ENCODE measurements around the gene MAT2A.

GRCh38 chr2:85580206-85580605 lies 41.2 kb downstream of the MAT2A start:
- TF ChIP-seq, protein P1, sequence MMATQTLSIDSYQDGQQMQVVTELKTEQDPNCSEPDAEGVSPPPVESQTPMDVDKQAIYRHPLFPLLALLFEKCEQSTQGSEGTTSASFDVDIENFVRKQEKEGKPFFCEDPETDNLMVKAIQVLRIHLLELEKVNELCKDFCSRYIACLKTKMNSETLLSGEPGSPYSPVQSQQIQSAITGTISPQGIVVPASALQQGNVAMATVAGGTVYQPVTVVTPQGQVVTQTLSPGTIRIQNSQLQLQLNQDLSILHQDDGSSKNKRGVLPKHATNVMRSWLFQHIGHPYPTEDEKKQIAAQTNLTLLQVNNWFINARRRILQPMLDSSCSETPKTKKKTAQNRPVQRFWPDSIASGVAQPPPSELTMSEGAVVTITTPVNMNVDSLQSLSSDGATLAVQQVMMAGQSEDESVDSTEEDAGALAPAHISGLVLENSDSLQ (IDR thresholded peaks at IDR 0.05), result no peak
- TF ChIP-seq SP1 (IDR thresholded peaks at IDR 0.05; ENCODE audit: low read depth, low read length) (no peak), TCF3 (IDR thresholded peaks at IDR 0.05; ENCODE audit: borderline replicate concordance, insufficient read depth, low read depth, low read length) (no peak), WRNIP1 (IDR thresholded peaks at IDR 0.05; ENCODE audit: borderline replicate concordance, low read depth, low read length) (no peak)
- TF ChIP-seq, protein P2, sequence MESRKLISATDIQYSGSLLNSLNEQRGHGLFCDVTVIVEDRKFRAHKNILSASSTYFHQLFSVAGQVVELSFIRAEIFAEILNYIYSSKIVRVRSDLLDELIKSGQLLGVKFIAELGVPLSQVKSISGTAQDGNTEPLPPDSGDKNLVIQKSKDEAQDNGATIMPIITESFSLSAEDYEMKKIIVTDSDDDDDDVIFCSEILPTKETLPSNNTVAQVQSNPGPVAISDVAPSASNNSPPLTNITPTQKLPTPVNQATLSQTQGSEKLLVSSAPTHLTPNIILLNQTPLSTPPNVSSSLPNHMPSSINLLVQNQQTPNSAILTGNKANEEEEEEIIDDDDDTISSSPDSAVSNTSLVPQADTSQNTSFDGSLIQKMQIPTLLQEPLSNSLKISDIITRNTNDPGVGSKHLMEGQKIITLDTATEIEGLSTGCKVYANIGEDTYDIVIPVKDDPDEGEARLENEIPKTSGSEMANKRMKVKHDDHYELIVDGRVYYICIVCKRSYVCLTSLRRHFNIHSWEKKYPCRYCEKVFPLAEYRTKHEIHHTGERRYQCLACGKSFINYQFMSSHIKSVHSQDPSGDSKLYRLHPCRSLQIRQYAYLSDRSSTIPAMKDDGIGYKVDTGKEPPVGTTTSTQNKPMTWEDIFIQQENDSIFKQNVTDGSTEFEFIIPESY (IDR thresholded peaks at IDR 0.05), result no peak
- TF ChIP-seq, protein P3, sequence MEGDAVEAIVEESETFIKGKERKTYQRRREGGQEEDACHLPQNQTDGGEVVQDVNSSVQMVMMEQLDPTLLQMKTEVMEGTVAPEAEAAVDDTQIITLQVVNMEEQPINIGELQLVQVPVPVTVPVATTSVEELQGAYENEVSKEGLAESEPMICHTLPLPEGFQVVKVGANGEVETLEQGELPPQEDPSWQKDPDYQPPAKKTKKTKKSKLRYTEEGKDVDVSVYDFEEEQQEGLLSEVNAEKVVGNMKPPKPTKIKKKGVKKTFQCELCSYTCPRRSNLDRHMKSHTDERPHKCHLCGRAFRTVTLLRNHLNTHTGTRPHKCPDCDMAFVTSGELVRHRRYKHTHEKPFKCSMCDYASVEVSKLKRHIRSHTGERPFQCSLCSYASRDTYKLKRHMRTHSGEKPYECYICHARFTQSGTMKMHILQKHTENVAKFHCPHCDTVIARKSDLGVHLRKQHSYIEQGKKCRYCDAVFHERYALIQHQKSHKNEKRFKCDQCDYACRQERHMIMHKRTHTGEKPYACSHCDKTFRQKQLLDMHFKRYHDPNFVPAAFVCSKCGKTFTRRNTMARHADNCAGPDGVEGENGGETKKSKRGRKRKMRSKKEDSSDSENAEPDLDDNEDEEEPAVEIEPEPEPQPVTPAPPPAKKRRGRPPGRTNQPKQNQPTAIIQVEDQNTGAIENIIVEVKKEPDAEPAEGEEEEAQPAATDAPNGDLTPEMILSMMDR (IDR thresholded peaks at IDR 0.05 in 2 of 3, conservative IDR thresholded peaks at IDR 0.05 in 1 of 3; ENCODE audit: control insufficient read depth in 2 of 3, extremely low read depth in 1 of 3, insufficient read depth in 1 of 3, low read depth in 3 of 3, low read length in 3 of 3), result no peak
- TF ChIP-seq, protein P4, sequence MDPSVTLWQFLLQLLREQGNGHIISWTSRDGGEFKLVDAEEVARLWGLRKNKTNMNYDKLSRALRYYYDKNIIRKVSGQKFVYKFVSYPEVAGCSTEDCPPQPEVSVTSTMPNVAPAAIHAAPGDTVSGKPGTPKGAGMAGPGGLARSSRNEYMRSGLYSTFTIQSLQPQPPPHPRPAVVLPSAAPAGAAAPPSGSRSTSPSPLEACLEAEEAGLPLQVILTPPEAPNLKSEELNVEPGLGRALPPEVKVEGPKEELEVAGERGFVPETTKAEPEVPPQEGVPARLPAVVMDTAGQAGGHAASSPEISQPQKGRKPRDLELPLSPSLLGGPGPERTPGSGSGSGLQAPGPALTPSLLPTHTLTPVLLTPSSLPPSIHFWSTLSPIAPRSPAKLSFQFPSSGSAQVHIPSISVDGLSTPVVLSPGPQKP (IDR thresholded peaks at IDR 0.05; ENCODE audit: low read depth, low read length), result no peak
